HepG2 (cell line): Measurements from ENCODE around the gene NAP1L1. TPM values are rescaled to one million over a fixed set of nuclear protein-coding genes. Genes with fewer than 3 reads are reported as not detected.

Experiments
- ATAC-seq: fragments of 200-7000 bp; cut with Tn5 transposase; 3 replicates; pipeline ENCODE4 v1.9.1; 2020; ENCODE audit warnings: mild to moderate bottlenecking, moderate library complexity
- BruUV-seq: library from RNA; stranded (reverse); fragments of 400-500 nt; replicated peaks from 2 replicates; lab custom pipeline; 2021; lab: Mats Ljungman, UMichigan
- CTCF ChIA-PET: fragments of 300-600 bp; formaldehyde crosslinking; extraction: SDS; loops from one replicate; lab custom pipeline; 2021; ENCODE audit warnings: low total read pairs, inconsistent platforms, low intra/inter-chr PET ratio; lab: Yijun Ruan, JAX
- POLR2A ChIA-PET: fragments of 350-600 bp; sonication (Branson Sonifier 250); formaldehyde crosslinking; loops from one replicate; lab custom pipeline; 2020; ENCODE audit warnings: antibody characterized with exemption, inconsistent platforms; lab: Yijun Ruan, JAX
- DNase-seq: peaks from one replicate; pipeline ENCODE4 v3.0.0-alpha.2; 2015; ENCODE audit warnings: low spot score
- FAIRE-seq: peaks from 3 replicates; lab custom pipeline; 2011; peaks lifted over from hg19 to GRCh38; lab: Jason Lieb, UNC
- H2AFZ ChIP-seq: one replicate; pipeline ENCODE4 v1.6.1; 2011; ENCODE audit warnings: low read length, inconsistent platforms
- H3K27ac ChIP-seq: fragments of 300-600 bp; 3 replicates; pipeline ENCODE4 v1.8.0; 2011; ENCODE audit warnings: mixed run types, mild to moderate bottlenecking, mixed read lengths, low read length, inconsistent platforms; ENCODE audit not compliant: insufficient read depth; ENCODE audit errors: extremely low read length
- H3K27me3 ChIP-seq, 2 experiments: fragments of 200-600 bp in 1 of 2; 2 replicates in 1 of 2; 3 replicates in 1 of 2; pipeline versions ENCODE4 v1.6.0 to v1.8.0; 2011; ENCODE audit warnings: low read length in 2 of 2, mild to moderate bottlenecking in 2 of 2, moderate library complexity in 2 of 2, inconsistent platforms in 1 of 2; ENCODE audit not compliant: insufficient read depth in 2 of 2, control insufficient read depth in 1 of 2
- H3K36me3 ChIP-seq, 2 experiments: fragments of 200-600 bp in 1 of 2; replicated peaks in 1 of 2; 2 replicates in 1 of 2; 3 replicates in 1 of 2; pipeline versions ENCODE4 v1.5.1 to v1.8.0; 2011; ENCODE audit warnings: low read length in 2 of 2, inconsistent platforms in 1 of 2; ENCODE audit not compliant: insufficient read depth in 2 of 2, control insufficient read depth in 1 of 2
- H3K4me1 ChIP-seq: 2 replicates; pipeline ENCODE4 v1.5.1; 2012; ENCODE audit warnings: low read length, inconsistent platforms; ENCODE audit not compliant: insufficient read depth
- H3K4me2 ChIP-seq: 2 replicates; pipeline ENCODE4 v1.6.0; 2011; ENCODE audit warnings: low read depth, low read length, inconsistent platforms
- H3K4me3 ChIP-seq, 3 experiments: fragments of 200-600 bp in 1 of 3; sonication (generic), shearing (Covaris generic) in 1 of 3; replicated peaks in 1 of 3; 2 replicates each; pipeline ENCODE4 v1.5.1; 2011 to 2016; ENCODE audit warnings: low read length in 3 of 3, inconsistent platforms in 2 of 3, low read depth in 2 of 3, mild to moderate bottlenecking in 2 of 3, control low read depth in 1 of 3, mixed read lengths in 1 of 3; ENCODE audit not compliant: insufficient read depth in 1 of 3
- H3K79me2 ChIP-seq: one replicate; pipeline ENCODE4 v1.6.1; 2011; ENCODE audit warnings: low read length, inconsistent platforms; ENCODE audit not compliant: insufficient read depth
- H3K9ac ChIP-seq: 2 replicates; pipeline ENCODE4 v1.6.0; 2011; ENCODE audit warnings: mild to moderate bottlenecking, low read depth, low read length, inconsistent platforms; ENCODE audit not compliant: insufficient read depth
- H3K9me3 ChIP-seq: 2 replicates; pipeline ENCODE4 v1.5.1; 2012; ENCODE audit warnings: mild to moderate bottlenecking, low read length
- H4K20me1 ChIP-seq: 2 replicates; pipeline ENCODE4 v1.6.0; 2011; ENCODE audit warnings: inconsistent platforms, mild to moderate bottlenecking, low read length, moderate library complexity; ENCODE audit not compliant: insufficient read depth
- CEBPG ChIP-seq: IDR thresholded peaks from 2 replicates; pipeline ENCODE4 v1.6.1; 2016
- CREB1 ChIP-seq, 2 experiments: fragments of 450-650 bp in 1 of 2; IDR thresholded peaks; 2 replicates each; pipeline ENCODE4 v1.6.1; 2016 to 2017; ENCODE audit warnings: control low read depth in 1 of 2, mild to moderate bottlenecking in 1 of 2, missing compliant biosample characterization in 1 of 2, missing genetic modification characterization in 1 of 2
- GMEB2 ChIP-seq: IDR thresholded peaks from 2 replicates; pipeline ENCODE4 v1.6.1; 2016; ENCODE audit warnings: missing biosample characterization, missing genetic modification reagents, low read depth
- HDAC6 ChIP-seq: fragments of 200-600 bp; sonication (generic); IDR thresholded peaks from 2 replicates; pipeline ENCODE4 v1.7.0; 2017; ENCODE audit warnings: mild to moderate bottlenecking, antibody characterized with exemption, low read length, low read depth
- HMG20A ChIP-seq: IDR thresholded peaks from 2 replicates; pipeline ENCODE4 v1.6.1; 2016; ENCODE audit warnings: borderline replicate concordance
- HOMEZ ChIP-seq: IDR thresholded peaks from 2 replicates; pipeline ENCODE4 v1.6.1; 2016; ENCODE audit warnings: low read depth
- MAFK ChIP-seq, 2 experiments: IDR thresholded peaks in 1 of 2; conservative IDR thresholded peaks in 1 of 2; 2 replicates each; pipeline ENCODE4 v1.6.1; 2011; ENCODE audit warnings: improper control_type of control experiment in 2 of 2, low read length in 2 of 2
- MEIS1 ChIP-seq: sonication (generic); formaldehyde crosslinking; IDR thresholded peaks from 2 replicates; pipeline ENCODE4 v1.9.0; 2021; ENCODE audit warnings: mild to moderate bottlenecking, missing genetic modification reagents, moderate library complexity, borderline replicate concordance
- MTA3 ChIP-seq: sonication (generic); formaldehyde crosslinking; IDR thresholded peaks from 2 replicates; pipeline ENCODE4 v1.4.0; 2020; ENCODE audit warnings: missing genetic modification reagents
- NFE2L2 ChIP-seq: fragments of 150-350 bp; IDR thresholded peaks from 2 replicates; pipeline ENCODE4 v1.6.1; 2014; ENCODE audit warnings: low read length
- PAXIP1 ChIP-seq: sonication (generic); formaldehyde crosslinking; conservative IDR thresholded peaks from 2 replicates; pipeline ENCODE4 v1.4.0; 2020; ENCODE audit warnings: mild to moderate bottlenecking, missing genetic modification reagents, moderate library complexity
- RBM22 ChIP-seq: fragments of 200-400 bp; formaldehyde crosslinking; optimal IDR thresholded peaks from 2 replicates; pipeline ENCODE3; 2017; ENCODE audit warnings: mild to moderate bottlenecking, low read length, moderate library complexity
- RFX1 ChIP-seq: fragments of 450-650 bp; IDR thresholded peaks from 2 replicates; pipeline ENCODE4 v1.6.1; 2017
- SIN3A ChIP-seq: IDR thresholded peaks from 2 replicates; pipeline ENCODE4 v1.6.1; 2011; ENCODE audit warnings: low read depth, mild to moderate bottlenecking, control low read depth, low read length, borderline replicate concordance
- ZNF224 ChIP-seq: sonication (generic); formaldehyde crosslinking; IDR thresholded peaks from 2 replicates; pipeline ENCODE4 v1.5.0; 2020; ENCODE audit warnings: mild to moderate bottlenecking, missing genetic modification reagents
- WGBS: methylation state at CpG from one replicate; pipeline ENCODE4 v1.1.6; 2017; ENCODE audit warnings: low lambda C conversion rate; 5-methylcytosine and 5-hydroxymethylcytosine counted together
- in situ Hi-C: cut with HindIII; loops from 2 replicates; pipeline ENCODE4 v1.10.0; 2017; ENCODE audit warnings: low pct_unique_long_range_greater_than_20kb; ENCODE audit not compliant: extremely low pct_ligation_motif_present
- intact Hi-C: fragments of 100-400 bp; cut with micrococcal nuclease; formaldehyde crosslinking; loops from one replicate; pipeline ENCODE4 v1.10.0; 2022; ENCODE audit not compliant: unreplicated experiment
- polyA plus RNA-seq, 8 experiments: library from polyadenylated mRNA; depleted of rRNA in 3 of 8; stranded (reverse) in 7 of 8; unstranded in 1 of 8; fragments of >200 nt; fragmentation: Illumina TruSeq in 4 of 8; extraction: Trizol in 4 of 8; gene quantifications; 2 replicates each; pipeline versions ENCODE4 v1.2.1 to v1.2.3, GENCODE V29; 2011 to 2016; ENCODE audit warnings: low read depth in 4 of 8, missing spikeins in 1 of 8, mixed read lengths in 1 of 8; ENCODE audit not compliant: insufficient read depth in 1 of 8
- total RNA-seq, 5 experiments: library from RNA; depleted of rRNA; stranded (reverse); fragments of >200 nt; fragmentation: Illumina TruSeq; extraction: Trizol; gene quantifications; 2 replicates each; pipeline ENCODE4 v1.2.3, GENCODE V29; 2016; ENCODE audit warnings: low read depth in 1 of 5

NAP1L1 gene
- total and polyA plus RNA-seq, 2 of the 13 experiments (the other 11 are each of a cell fraction or from before 2014, with no cell fraction given), result 207 to 309 TPM

GRCh38 chr12:76012644-76013043 lies 71.8 kb downstream of the NAP1L1 start (continued):
- TF ChIP-seq MTA3 (CRISPR knock-in tag), result no peak

GRCh38 chr12:76010732-76011458 lies 73.6 kb downstream of the NAP1L1 start:
- Histone ChIP-seq H3K27ac (no peak overlapping the region), H3K9me3 (no peaks in the 10 kb centered on the region), H3K4me1 (peaks cover 39% of the 10 kb centered on the region), H3K36me3 (no peaks in the 10 kb centered on the region), H3K27me3 (no peaks in the 10 kb centered on the region), H3K79me2 (no peaks in the 10 kb centered on the region), H3K4me2 (peak overlapping the region; percentile 37), H3K4me3 (no peak overlapping the region), H2AFZ (no peak overlapping the region), H3K9ac (no peak overlapping the region), H4K20me1 (no peaks in the 10 kb centered on the region)
- 78% methylated on average over 6 of the region's 6 CpGs for WGBS
- in situ Hi-C loops, result no loop called here
- ChIA-PET POLR2A (interaction anchor here (0.7 to 4.2 kb wide), 7 partner anchors 14 to 499 kb away, joined by 3 to 32 read pairs (median 3); partner anchors contain the start of genes KRR1 and PHLDA1), CTCF (no interaction called here)
- DNase-seq (peak; percentile 81), ATAC-seq (peak; percentile 91), FAIRE-seq (peak; percentile 61)
- intact Hi-C loops, result no loop called here
- no TSS peak for BruUV-seq
- TF ChIP-seq SIN3A, result no peak
- TF ChIP-seq CEBPG (CRISPR knock-in tag), result no peak
- no peak for TF ChIP-seq HDAC6
- TF ChIP-seq GMEB2 (CRISPR knock-in tag), result no peak
- no peak for TF ChIP-seq MAFK (conservative IDR thresholded peaks at IDR 0.05 in 1 of 2, IDR thresholded peaks at IDR 0.05 in 1 of 2; ENCODE audit: low read length in 2 of 2)
- TF ChIP-seq RFX1, result no peak
- TF ChIP-seq ZNF224 (CRISPR knock-in tag), result no peak
- TF ChIP-seq HMG20A, result no peak; the same call in 1 of the 2 replicates
- TF ChIP-seq MEIS1 (CRISPR knock-in tag), result no peak
- TF ChIP-seq CREB1 (IDR thresholded peaks at IDR 0.05), result no peak
- no peak for TF ChIP-seq CREB1 (CRISPR knock-in tag; IDR thresholded peaks at IDR 0.05)
- TF ChIP-seq RBM22, result no peak
- TF ChIP-seq HOMEZ (CRISPR knock-in tag), result 0 out of 2 replicates have a peak, but pooled peaks have one; percentile 50
- 0 out of 2 replicates have a peak, but pooled peaks have one; percentile 32 for TF ChIP-seq PAXIP1
- no peak for TF ChIP-seq NFE2L2
